ENCODE data around the gene LDLRAD1.
"Not testable (repeated sequence)": the region's sequence is repeated elsewhere in the genome, so short reads cannot be mapped to it uniquely, and the experiment has no call there.

Gene LDLRAD1

DNA sequence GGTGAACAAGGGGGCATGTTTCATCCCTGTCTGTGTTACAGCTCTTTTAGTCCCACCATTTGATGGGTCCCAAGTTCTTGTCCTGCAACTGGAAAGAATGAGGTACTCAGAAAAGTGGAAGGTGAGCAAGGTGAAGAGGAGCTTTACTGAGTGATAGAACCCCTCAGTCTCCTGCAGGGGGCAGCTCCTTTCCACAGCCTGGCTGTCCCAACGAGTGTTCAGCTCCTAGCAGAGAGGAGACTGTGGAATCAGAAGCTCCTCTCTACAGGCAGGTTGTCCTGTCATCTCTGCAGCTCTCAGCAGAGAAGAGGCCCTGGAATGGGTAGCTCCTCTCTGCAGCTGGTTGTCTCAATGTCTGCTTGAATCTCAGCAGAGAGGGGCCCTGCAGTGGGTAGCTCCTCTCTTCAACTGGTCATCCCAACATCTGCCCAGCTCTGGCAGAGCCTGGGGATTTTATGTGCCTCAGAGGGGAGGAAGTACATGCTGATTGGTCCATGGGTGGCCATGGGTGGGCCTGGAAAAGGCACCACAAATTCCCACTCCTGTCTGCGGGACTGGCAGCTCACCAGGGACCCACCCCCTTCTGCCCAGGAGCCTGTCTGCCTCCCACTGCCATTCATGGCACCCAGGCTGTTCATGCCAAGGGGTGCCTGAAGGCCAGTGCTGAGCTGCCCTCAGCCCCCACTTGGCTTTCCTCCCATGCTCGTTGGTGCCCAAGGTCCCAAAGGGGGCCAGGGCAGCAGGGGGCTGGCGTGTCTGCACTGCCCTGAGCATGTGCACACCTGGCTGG lies 25.7 kb downstream of the LDLRAD1 start:
- no peak for DNase-seq (ENCODE audit: low read depth)

DNA sequence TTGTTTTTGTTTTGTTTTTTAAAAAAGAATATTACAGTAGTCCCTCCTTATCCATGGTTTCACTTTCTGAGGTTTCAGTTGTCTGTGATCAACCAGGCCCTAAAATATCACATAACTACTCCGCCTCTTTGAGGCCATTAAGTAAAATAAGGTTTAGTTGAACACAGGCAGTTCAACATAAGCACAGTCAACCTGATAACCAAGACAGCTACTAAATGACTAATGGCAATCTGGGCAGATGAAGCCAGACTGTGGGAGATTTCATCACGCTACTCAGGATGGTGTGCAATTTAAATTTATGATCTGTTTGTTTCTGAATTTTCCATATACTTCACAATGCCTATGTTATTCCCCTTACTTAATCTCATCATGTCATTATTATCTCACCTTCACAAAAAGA lies 30.1 kb downstream of the LDLRAD1 start:
- no peak for DNase-seq (ENCODE audit: low read depth)

DNA sequence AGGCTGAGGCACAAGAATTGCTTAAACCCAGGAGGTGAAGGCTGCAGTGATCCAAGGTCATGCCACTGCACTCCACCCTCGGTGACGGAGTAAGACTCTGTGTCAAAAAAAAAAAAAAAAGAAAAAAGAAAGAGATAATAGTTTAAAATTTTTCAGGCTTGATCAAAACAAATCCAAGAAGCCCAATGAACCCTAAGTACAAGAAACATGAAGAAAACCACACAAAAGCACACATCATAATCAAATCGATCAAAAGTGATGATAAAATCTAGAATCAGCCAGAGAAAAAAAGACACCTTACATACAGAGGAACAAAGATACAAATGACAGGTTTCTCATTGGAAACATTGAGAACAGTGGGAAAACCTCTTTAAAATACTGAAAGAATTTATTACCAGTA lies 31.5 kb downstream of the LDLRAD1 start:
- no peak for DNase-seq (ENCODE audit: low read depth)

GRCh38 chr1:53984726-53985125 lies 33.3 kb downstream of the LDLRAD1 start:
- no peak for DNase-seq (ENCODE audit: low read depth)

- DNase-seq (ENCODE audit: low read depth): no peak
Observed at GRCh38 chr1:53982763-53983104, 35.3 kb downstream of the LDLRAD1 start.

- DNase-seq (ENCODE audit: low read depth): peak; percentile 14
Observed at GRCh38 chr1:53982034-53982762, 35.8 kb downstream of the LDLRAD1 start.

DNA sequence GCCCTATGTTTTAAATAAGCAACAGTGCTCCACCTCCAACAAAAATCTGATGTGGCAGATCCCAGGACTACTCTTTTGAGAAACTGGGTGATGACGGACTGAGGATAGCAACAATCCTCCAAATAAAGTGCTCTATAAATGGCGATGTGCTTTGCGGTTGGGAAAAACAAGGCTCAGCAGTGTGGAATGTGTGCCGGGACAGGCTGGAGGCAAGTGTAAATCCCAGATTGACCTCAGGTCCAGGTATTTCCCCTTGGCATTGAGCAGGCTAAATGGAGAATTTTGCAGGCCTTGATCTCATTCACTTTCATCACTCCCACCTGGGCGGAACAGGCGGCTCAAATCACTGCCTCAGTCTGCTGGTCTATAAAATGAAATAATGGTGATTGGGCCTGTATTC lies 36.8 kb downstream of the LDLRAD1 start:
- no peak for DNase-seq (ENCODE audit: low read depth)

GRCh38 chr1:53979712-53980450 lies 38.1 kb downstream of the LDLRAD1 start:
- DNase-seq (ENCODE audit: low read depth): no peak

- no peak for DNase-seq (ENCODE audit: low read depth)
Observed at GRCh38 chr1:53975861-53976260, 42.1 kb downstream of the LDLRAD1 start.

- no peak for DNase-seq (ENCODE audit: low read depth)
Observed at GRCh38 chr1:53971718-53972117, 46.3 kb downstream of the LDLRAD1 start.

GRCh38 chr1:53969323-53969722 lies 48.7 kb downstream of the LDLRAD1 start:
- not testable (repeated sequence) for DNase-seq (ENCODE audit: low read depth)

GRCh38 chr1:53968125-53968513 lies 49.9 kb downstream of the LDLRAD1 start:
- DNase-seq (ENCODE audit: low read depth): no peak

- DNase-seq (ENCODE audit: low read depth): no peak
Observed at GRCh38 chr1:53967409-53968124, 50.4 kb downstream of the LDLRAD1 start.

DNA sequence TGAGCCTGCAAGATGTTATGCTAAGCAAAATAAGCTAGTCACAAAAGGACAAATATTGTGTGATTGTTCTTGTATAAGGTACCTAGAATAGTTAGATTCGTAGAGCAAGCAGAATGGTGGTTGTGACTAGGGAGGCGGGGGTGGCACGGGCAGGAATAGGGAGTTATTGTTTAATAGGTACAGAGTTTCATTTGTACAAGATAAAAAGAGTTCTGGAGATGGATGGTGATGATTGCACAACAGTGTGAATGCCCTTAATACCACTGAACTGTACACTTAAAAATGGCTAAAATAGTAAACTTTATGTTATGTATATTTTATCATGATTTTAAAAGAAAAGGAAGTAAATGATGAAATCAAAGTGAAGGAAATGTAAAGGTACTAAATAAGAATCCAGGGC lies 51.2 kb downstream of the LDLRAD1 start:
- DNase-seq (ENCODE audit: low read depth): no peak

DNA sequence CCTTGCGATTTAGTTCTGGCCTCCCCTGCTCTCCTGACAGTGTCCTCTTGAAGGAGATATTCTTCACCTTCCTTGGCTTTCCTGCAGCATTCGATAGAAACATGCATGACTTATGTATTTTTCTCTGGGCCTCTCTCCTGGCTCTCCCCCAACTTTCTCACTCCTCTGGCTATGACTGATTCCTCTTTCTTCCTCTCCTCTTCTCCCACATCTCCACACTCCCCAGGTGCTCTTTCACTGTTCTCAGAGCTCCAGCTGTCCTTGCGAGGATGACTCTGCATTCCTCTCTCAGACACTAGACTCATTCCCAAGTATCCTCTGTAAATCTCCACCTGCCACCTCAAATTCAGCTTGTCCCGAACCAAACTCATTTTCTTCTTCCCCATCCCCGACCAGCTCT lies 53.9 kb downstream of the LDLRAD1 start:
- no peak for DNase-seq (ENCODE audit: low read depth)

- DNase-seq (ENCODE audit: low read depth): no peak
Observed at GRCh38 chr1:53963460-53963859, 54.5 kb downstream of the LDLRAD1 start.

GRCh38 chr1:53962395-53962794 lies 55.6 kb downstream of the LDLRAD1 start:
- DNase-seq (ENCODE audit: low read depth): no peak

- no peak for DNase-seq (ENCODE audit: low read depth)
Observed at GRCh38 chr1:53959664-53960250, 58.2 kb downstream of the LDLRAD1 start.

Measured in fibroblast of gingiva (primary cell).